GM06990 (cell line): Measurements from ENCODE around the gene APOBEC3A.
"Not testable (repeated sequence)": the region's sequence is repeated elsewhere in the genome, so short reads cannot be mapped to it uniquely, and the experiment has no call there.

Experiments used
- DNase-seq: peaks from one replicate; pipeline ENCODE4 v3.0.0-alpha.2; 2011; ENCODE audit not compliant: insufficient read length; ENCODE audit errors: extremely low read depth
- H3K27me3 ChIP-seq: replicated peaks from 2 replicates; pipeline ENCODE4 v1.6.0; 2011; ENCODE audit warnings: low read length; ENCODE audit not compliant: control insufficient read depth, insufficient read depth
- H3K36me3 ChIP-seq: 2 replicates; pipeline ENCODE4 v1.5.1; 2011; ENCODE audit warnings: low read length; ENCODE audit not compliant: control insufficient read depth, insufficient read depth
- H3K4me3 ChIP-seq: replicated peaks from 2 replicates; pipeline ENCODE4 v1.5.1; 2011; ENCODE audit warnings: low read depth, mild to moderate bottlenecking, control low read depth, low read length
- TF ChIP-seq, protein P1 (sequence below): IDR thresholded peaks from 2 replicates; pipeline ENCODE4 v1.5.1; 2011; ENCODE audit warnings: low read length, control low read depth, mild to moderate bottlenecking, inconsistent platforms; ENCODE audit not compliant: insufficient read depth, poor library complexity, severe bottlenecking

The APOBEC3A gene

GRCh38 chr22:38959590-38959989, 2.2 kb downstream of the APOBEC3A start:
- Histone ChIP-seq H3K4me3 (no peak overlapping the region), H3K36me3 (no peaks in the 10 kb centered on the region), H3K27me3 (no peaks in the 10 kb centered on the region)
- TF ChIP-seq, protein P1, sequence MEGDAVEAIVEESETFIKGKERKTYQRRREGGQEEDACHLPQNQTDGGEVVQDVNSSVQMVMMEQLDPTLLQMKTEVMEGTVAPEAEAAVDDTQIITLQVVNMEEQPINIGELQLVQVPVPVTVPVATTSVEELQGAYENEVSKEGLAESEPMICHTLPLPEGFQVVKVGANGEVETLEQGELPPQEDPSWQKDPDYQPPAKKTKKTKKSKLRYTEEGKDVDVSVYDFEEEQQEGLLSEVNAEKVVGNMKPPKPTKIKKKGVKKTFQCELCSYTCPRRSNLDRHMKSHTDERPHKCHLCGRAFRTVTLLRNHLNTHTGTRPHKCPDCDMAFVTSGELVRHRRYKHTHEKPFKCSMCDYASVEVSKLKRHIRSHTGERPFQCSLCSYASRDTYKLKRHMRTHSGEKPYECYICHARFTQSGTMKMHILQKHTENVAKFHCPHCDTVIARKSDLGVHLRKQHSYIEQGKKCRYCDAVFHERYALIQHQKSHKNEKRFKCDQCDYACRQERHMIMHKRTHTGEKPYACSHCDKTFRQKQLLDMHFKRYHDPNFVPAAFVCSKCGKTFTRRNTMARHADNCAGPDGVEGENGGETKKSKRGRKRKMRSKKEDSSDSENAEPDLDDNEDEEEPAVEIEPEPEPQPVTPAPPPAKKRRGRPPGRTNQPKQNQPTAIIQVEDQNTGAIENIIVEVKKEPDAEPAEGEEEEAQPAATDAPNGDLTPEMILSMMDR, result no peak
- no peak for DNase-seq

DNA sequence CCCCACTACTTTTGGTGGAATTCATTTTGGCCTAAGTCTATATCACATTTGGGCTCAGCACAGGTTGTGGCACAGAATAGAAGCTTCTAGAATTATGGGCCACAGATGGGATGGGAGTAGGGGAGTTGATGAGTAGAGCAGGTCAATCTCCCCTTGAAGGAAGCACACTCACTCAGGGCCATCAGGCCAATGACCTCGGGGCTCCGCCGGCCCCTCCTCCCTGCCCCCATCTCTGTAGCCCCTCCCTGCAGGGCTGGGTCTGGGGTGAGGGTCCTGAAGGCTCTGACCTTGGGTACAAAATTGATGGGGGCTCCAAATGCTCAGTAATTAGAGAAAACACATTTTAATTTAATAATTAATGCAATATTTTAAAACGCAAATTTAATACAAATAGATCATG, 3.3 kb downstream of the APOBEC3A start:
- DNase-seq, H3K4me3 ChIP-seq, H3K27me3 ChIP-seq, H3K36me3 ChIP-seq: not testable (repeated sequence)

- not testable (repeated sequence) for DNase-seq, H3K36me3 ChIP-seq, H3K27me3 ChIP-seq, H3K4me3 ChIP-seq
These were observed 5.9 kb downstream of the APOBEC3A start for GRCh38 chr22:38963291-38963738.

- Histone ChIP-seq H3K4me3 (no peak overlapping the region), H3K36me3 (no peaks in the 10 kb centered on the region), H3K27me3 (no peaks in the 10 kb centered on the region)
- TF ChIP-seq, protein P1, result no peak
- no peak for DNase-seq
These were observed 6.5 kb downstream of the APOBEC3A start for GRCh38 chr22:38963872-38964271.

DNA sequence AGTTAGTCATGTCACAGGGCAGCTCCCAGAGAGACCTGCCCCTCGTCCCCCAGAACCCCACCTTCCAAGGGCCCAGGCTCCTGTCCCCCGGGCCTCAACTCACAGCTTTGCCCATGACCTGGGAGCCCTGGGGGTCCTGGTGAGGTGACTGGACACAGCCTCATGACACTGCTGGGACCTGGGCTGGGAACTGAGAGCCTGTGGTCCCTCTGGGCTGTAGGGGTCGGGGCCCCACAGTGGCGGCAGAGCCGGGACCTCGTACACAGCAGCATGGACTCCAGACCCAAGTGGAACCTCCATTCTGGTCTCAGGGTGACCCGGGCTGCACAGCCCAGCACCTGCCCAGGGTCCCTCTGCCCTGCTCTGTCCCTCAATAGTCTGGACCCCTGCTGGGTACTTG, 6.9 kb downstream of the APOBEC3A start:
- Histone ChIP-seq H3K27me3 (no peaks in the 10 kb centered on the region), H3K4me3 (no peak overlapping the region), H3K36me3 (no peaks in the 10 kb centered on the region)
- TF ChIP-seq, protein P1, result no peak
- no peak for DNase-seq

- no peak overlapping the region for H3K4me3 ChIP-seq
- TF ChIP-seq, protein P1, result no peak
- H3K36me3 ChIP-seq, result no peaks in the 10 kb centered on the region
- H3K27me3 ChIP-seq, result no peaks in the 10 kb centered on the region
- DNase-seq, result no peak
These were observed 7.6 kb downstream of the APOBEC3A start for GRCh38 chr22:38964989-38965388.
